ENCODE results near the gene DEPDC4. TPM values are rescaled to one million over a fixed set of nuclear protein-coding genes. Genes with fewer than 3 reads are reported as not detected.

The DEPDC4 gene
- total RNA-seq, 1 donor from 2014 or later: 1.7 TPM

DNA sequence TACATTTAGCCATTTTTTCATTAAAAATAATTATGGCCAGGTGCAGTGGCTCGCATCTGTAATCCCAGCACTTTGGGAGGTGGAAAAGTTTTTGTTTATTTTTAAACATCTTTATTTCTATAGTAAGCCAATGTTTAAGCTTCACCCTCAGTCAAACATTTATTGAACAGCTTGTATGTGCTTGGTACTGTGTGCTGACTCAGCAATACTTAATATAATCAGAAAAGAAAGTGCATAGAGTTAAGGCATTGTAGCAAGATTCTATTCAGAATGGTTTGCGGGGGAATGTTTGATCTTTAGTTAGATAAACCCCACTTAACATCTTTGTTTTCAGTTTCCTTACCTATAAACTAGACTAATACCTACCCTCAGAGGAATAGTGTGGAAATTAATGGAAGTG is 55.2 kb downstream of the DEPDC4 start:
- no peak overlapping the region for H3K27ac ChIP-seq (ENCODE audit: low read depth, low read length)
- no peak overlapping the region for H3K9ac ChIP-seq (ENCODE audit: low read length)
- no peak for TF ChIP-seq EZH2 (IDR thresholded peaks at IDR 0.05; ENCODE audit: insufficient read depth, low read length)
- TF ChIP-seq CTCF (IDR thresholded peaks at IDR 0.05; ENCODE audit: insufficient read depth, low read depth, low read length): no peak
- no peak overlapping the region for H3K4me3 Mint-ChIP-seq (ENCODE audit: unreplicated experiment)
- H3K4me3 ChIP-seq (ENCODE audit: insufficient read depth, low read depth, low read length): no peak overlapping the region
- H3K4me2 ChIP-seq (ENCODE audit: low read length): no peak overlapping the region
- no peaks in the 10 kb centered on the region for H4K20me1 ChIP-seq (ENCODE audit: insufficient read depth, low read length)
- H3K4me1 Mint-ChIP-seq (ENCODE audit: low read depth, unreplicated experiment): no peaks in the 10 kb centered on the region
- no peaks in the 10 kb centered on the region for H3K27me3 Mint-ChIP-seq (ENCODE audit: low read depth, unreplicated experiment)
- H3K27me3 ChIP-seq (ENCODE audit: insufficient read depth, low read length): no peaks in the 10 kb centered on the region
- no peak overlapping the region for H2AFZ ChIP-seq (ENCODE audit: low read depth, low read length)
- FAIRE-seq (no peak), DNase-seq (ENCODE audit: low read depth) (no peak)
- no peaks in the 10 kb centered on the region for H3K9me3 ChIP-seq (ENCODE audit: insufficient read depth, low read depth, low read length)
- H3K79me2 ChIP-seq (ENCODE audit: insufficient read depth, low read length): no peaks in the 10 kb centered on the region
- H3K4me1 ChIP-seq (ENCODE audit: insufficient read depth, low read length): no peaks in the 10 kb centered on the region
- H3K36me3 ChIP-seq (ENCODE audit: insufficient read depth, low read length): peaks cover 18% of the 10 kb centered on the region
- H3K27ac Mint-ChIP-seq (ENCODE audit: unreplicated experiment): no peak overlapping the region
- H3K9me3 Mint-ChIP-seq (ENCODE audit: unreplicated experiment): no peaks in the 10 kb centered on the region
- H3K36me3 Mint-ChIP-seq (ENCODE audit: low read depth, unreplicated experiment): peaks cover 7% of the 10 kb centered on the region

GRCh38 chr12:100208834-100209233 is 58.0 kb downstream of the DEPDC4 start:
- FAIRE-seq (no peak), DNase-seq (ENCODE audit: low read depth) (no peak)
- TF ChIP-seq CTCF (IDR thresholded peaks at IDR 0.05; ENCODE audit: insufficient read depth, low read depth, low read length): no peak
- no peak for TF ChIP-seq EZH2 (IDR thresholded peaks at IDR 0.05; ENCODE audit: insufficient read depth, low read length)
- no peaks in the 10 kb centered on the region for H4K20me1 ChIP-seq (ENCODE audit: insufficient read depth, low read length)
- Mint-ChIP-seq H3K9me3 (ENCODE audit: unreplicated experiment) (no peaks in the 10 kb centered on the region), H3K36me3 (ENCODE audit: low read depth, unreplicated experiment) (peaks cover 4% of the 10 kb centered on the region), H3K27ac (ENCODE audit: unreplicated experiment) (no peak overlapping the region), H3K4me3 (ENCODE audit: unreplicated experiment) (no peak overlapping the region), H3K27me3 (ENCODE audit: low read depth, unreplicated experiment) (no peaks in the 10 kb centered on the region), H3K4me1 (ENCODE audit: low read depth, unreplicated experiment) (no peaks in the 10 kb centered on the region)
- H3K4me1 ChIP-seq (ENCODE audit: insufficient read depth, low read length): no peaks in the 10 kb centered on the region
- H2AFZ ChIP-seq (ENCODE audit: low read depth, low read length): no peak overlapping the region
- H3K4me2 ChIP-seq (ENCODE audit: low read length): no peak overlapping the region
- H3K27ac ChIP-seq (ENCODE audit: low read depth, low read length): no peak overlapping the region
- no peaks in the 10 kb centered on the region for H3K79me2 ChIP-seq (ENCODE audit: insufficient read depth, low read length)
- H3K27me3 ChIP-seq (ENCODE audit: insufficient read depth, low read length): no peaks in the 10 kb centered on the region
- H3K9ac ChIP-seq (ENCODE audit: low read length): no peak overlapping the region
- peaks cover 16% of the 10 kb centered on the region for H3K36me3 ChIP-seq (ENCODE audit: insufficient read depth, low read length)
- H3K4me3 ChIP-seq (ENCODE audit: insufficient read depth, low read depth, low read length): no peak overlapping the region
- H3K9me3 ChIP-seq (ENCODE audit: insufficient read depth, low read depth, low read length): no peaks in the 10 kb centered on the region

- Mint-ChIP-seq H3K27me3 (ENCODE audit: low read depth, unreplicated experiment) (no peaks in the 10 kb centered on the region), H3K4me3 (ENCODE audit: unreplicated experiment) (no peak overlapping the region), H3K9me3 (ENCODE audit: unreplicated experiment) (no peaks in the 10 kb centered on the region), H3K36me3 (ENCODE audit: low read depth, unreplicated experiment) (peaks cover 4% of the 10 kb centered on the region), H3K4me1 (ENCODE audit: low read depth, unreplicated experiment) (no peaks in the 10 kb centered on the region), H3K27ac (ENCODE audit: unreplicated experiment) (no peak overlapping the region)
- peaks cover 8% of the 10 kb centered on the region for H3K79me2 ChIP-seq (ENCODE audit: insufficient read depth, low read length)
- H2AFZ ChIP-seq (ENCODE audit: low read depth, low read length): no peak overlapping the region
- H3K4me1 ChIP-seq (ENCODE audit: insufficient read depth, low read length): no peaks in the 10 kb centered on the region
- DNase-seq (ENCODE audit: low read depth) (no peak), FAIRE-seq (no peak)
- H3K9ac ChIP-seq (ENCODE audit: low read length): no peak overlapping the region
- no peak overlapping the region for H3K27ac ChIP-seq (ENCODE audit: low read depth, low read length)
- H3K4me3 ChIP-seq (ENCODE audit: insufficient read depth, low read depth, low read length): no peak overlapping the region
- TF ChIP-seq CTCF (IDR thresholded peaks at IDR 0.05; ENCODE audit: insufficient read depth, low read depth, low read length) (no peak), EZH2 (IDR thresholded peaks at IDR 0.05; ENCODE audit: insufficient read depth, low read length) (no peak)
- H3K36me3 ChIP-seq (ENCODE audit: insufficient read depth, low read length): peaks cover 14% of the 10 kb centered on the region
- H3K4me2 ChIP-seq (ENCODE audit: low read length): no peak overlapping the region
- H4K20me1 ChIP-seq (ENCODE audit: insufficient read depth, low read length): no peaks in the 10 kb centered on the region
- no peaks in the 10 kb centered on the region for H3K27me3 ChIP-seq (ENCODE audit: insufficient read depth, low read length)
- no peaks in the 10 kb centered on the region for H3K9me3 ChIP-seq (ENCODE audit: insufficient read depth, low read depth, low read length)
Measured at GRCh38 chr12:100207311-100207710, 59.6 kb downstream of the DEPDC4 start.

All from astrocyte (in vitro differentiated cells and primary cell).